ENCODE data around the gene LCMT1.
"Not testable (repeated sequence)": the region's sequence is repeated elsewhere in the genome, so short reads cannot be mapped to it uniquely, and the experiment has no call there.

LCMT1 gene

GRCh38 chr16:25121824-25122600, 10.5 kb downstream of the LCMT1 start:
- DNase-seq (ENCODE audit: low read depth in 2 of 2) = no peak
- no peak overlapping the region for H3K4me3 ChIP-seq (replicated peaks in 1 of 2; ENCODE audit: low read depth in 2 of 2, low read length in 2 of 2)
- TF ChIP-seq, protein P1, sequence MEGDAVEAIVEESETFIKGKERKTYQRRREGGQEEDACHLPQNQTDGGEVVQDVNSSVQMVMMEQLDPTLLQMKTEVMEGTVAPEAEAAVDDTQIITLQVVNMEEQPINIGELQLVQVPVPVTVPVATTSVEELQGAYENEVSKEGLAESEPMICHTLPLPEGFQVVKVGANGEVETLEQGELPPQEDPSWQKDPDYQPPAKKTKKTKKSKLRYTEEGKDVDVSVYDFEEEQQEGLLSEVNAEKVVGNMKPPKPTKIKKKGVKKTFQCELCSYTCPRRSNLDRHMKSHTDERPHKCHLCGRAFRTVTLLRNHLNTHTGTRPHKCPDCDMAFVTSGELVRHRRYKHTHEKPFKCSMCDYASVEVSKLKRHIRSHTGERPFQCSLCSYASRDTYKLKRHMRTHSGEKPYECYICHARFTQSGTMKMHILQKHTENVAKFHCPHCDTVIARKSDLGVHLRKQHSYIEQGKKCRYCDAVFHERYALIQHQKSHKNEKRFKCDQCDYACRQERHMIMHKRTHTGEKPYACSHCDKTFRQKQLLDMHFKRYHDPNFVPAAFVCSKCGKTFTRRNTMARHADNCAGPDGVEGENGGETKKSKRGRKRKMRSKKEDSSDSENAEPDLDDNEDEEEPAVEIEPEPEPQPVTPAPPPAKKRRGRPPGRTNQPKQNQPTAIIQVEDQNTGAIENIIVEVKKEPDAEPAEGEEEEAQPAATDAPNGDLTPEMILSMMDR (IDR thresholded peaks at IDR 0.05; ENCODE audit: low read depth, low read length) = no peak

GRCh38 chr16:25124503-25124902, 13.0 kb downstream of the LCMT1 start:
- TF ChIP-seq, protein P1 (IDR thresholded peaks at IDR 0.05; ENCODE audit: low read depth, low read length) = no peak
- H3K4me3 ChIP-seq (replicated peaks in 1 of 2; ENCODE audit: low read depth in 2 of 2, low read length in 2 of 2) = no peak overlapping the region
- DNase-seq (ENCODE audit: low read depth in 2 of 2) = no peak

- DNase-seq (ENCODE audit: low read depth in 2 of 2) = not testable (repeated sequence)
Measured at GRCh38 chr16:25126086-25126666, 14.6 kb downstream of the LCMT1 start.

DNA sequence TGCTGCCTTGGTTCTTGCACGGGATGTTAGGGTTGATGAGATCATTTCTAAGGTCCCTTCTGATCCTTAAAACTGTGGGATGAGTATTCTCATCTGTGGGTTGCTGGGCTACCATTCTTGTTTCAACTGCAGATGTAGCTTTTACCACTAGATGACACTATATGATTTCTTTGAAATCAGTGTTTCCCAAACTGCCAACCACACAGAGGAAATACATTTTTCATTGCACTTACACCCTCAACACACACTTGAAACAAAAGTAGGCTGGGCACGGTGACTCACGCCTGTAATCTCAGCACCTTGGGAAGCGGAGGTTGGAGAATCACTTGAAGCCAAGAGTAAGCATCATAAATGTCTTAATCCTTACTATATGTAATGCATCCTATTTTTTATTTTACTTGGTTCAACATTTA, 15.3 kb downstream of the LCMT1 start:
- peak; percentile 84 to 89 for DNase-seq (ENCODE audit: low read depth in 2 of 2)
- no peak overlapping the region for H3K4me3 ChIP-seq (replicated peaks in 1 of 2; ENCODE audit: low read depth in 2 of 2, low read length in 2 of 2)
- TF ChIP-seq, protein P1 (IDR thresholded peaks at IDR 0.05; ENCODE audit: low read depth, low read length) = peak; percentile 74

More at GRCh38 chr16:25126086-25126666, 14.6 kb downstream of the LCMT1 start:
- H3K4me3 ChIP-seq (replicated peaks in 1 of 2; ENCODE audit: low read depth in 2 of 2, low read length in 2 of 2) = not testable (repeated sequence)

DNA sequence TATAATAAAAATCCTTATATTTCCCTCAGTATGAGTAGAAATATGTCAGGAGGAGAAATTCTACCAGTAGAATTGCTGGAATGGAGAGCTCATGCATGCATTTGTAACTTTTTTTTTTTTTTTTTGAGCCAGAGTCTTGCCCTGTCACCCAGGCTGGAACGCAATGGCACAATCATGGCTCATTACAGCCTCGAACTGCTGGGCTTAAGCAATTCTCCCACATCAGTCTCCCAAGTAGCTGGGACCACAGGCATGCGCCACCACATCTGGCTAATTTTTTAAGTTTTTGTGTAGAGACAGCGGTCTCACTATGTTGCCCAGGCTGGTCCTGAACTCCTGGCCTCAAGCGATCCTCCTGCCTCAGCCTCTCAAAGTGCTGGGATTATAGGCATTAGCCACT, 21.2 kb downstream of the LCMT1 start:
- H3K4me3 ChIP-seq (replicated peaks in 1 of 2; ENCODE audit: low read depth in 2 of 2, low read length in 2 of 2); DNase-seq (ENCODE audit: low read depth in 2 of 2): not testable (repeated sequence)

- no peak overlapping the region for H3K4me3 ChIP-seq (replicated peaks in 1 of 2; ENCODE audit: low read depth in 2 of 2, low read length in 2 of 2)
- no peak for DNase-seq (ENCODE audit: low read depth in 2 of 2)
- TF ChIP-seq, protein P1 (IDR thresholded peaks at IDR 0.05; ENCODE audit: low read depth, low read length) = no peak
Measured at GRCh38 chr16:25134166-25134700, 22.7 kb downstream of the LCMT1 start.

DNA sequence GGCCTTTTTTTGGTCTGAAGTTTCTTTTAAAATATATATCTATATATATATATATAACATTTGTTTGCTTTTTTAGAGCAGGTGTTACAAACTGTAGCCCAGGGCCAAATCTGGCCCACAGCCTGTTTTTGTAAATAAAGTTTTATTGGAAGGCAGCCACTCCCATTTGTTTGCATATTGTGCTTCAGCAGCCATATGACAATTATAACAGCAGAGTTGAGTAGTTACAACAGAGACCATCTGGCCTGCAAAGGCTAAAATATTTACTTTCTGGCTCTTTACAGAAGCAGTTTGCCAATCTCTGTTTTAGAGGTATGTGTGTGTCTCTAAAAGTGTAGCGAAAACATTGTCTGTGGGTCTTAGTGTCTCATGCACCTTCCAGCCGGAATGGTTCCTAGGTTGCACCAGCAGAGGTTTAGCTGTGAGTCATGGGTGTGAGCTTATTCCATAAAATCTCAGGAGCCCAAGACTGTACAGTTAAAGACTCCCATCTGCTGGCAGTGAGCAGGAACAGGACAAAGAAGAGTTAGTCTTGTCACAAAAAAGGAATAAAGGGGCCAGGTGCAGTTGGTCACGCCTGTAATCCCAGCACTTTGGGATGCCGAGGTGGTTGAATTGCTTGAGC, 23.8 kb downstream of the LCMT1 start:
- TF ChIP-seq, protein P1 (IDR thresholded peaks at IDR 0.05; ENCODE audit: low read depth, low read length) = peak; percentile 38
- no peak overlapping the region for H3K4me3 ChIP-seq (replicated peaks in 1 of 2; ENCODE audit: low read depth in 2 of 2, low read length in 2 of 2)
- peak; percentile 26 to 68 for DNase-seq (ENCODE audit: low read depth in 2 of 2)
